GM12875 (cell line): Measurements from ENCODE around the gene WNT9A.

Source experiments
- H3K4me3 ChIP-seq: one replicate; pipeline ENCODE4 v1.5.1; 2011; ENCODE audit warnings: low read depth, low read length, control low read depth
- TF ChIP-seq, protein P1 (sequence below): IDR thresholded peaks from 2 replicates; pipeline ENCODE4 v1.5.1; 2011; ENCODE audit warnings: low read depth, mild to moderate bottlenecking, control low read depth, inconsistent platforms, low read length, moderate library complexity, borderline replicate concordance; ENCODE audit not compliant: insufficient read depth

WNT9A gene

DNA sequence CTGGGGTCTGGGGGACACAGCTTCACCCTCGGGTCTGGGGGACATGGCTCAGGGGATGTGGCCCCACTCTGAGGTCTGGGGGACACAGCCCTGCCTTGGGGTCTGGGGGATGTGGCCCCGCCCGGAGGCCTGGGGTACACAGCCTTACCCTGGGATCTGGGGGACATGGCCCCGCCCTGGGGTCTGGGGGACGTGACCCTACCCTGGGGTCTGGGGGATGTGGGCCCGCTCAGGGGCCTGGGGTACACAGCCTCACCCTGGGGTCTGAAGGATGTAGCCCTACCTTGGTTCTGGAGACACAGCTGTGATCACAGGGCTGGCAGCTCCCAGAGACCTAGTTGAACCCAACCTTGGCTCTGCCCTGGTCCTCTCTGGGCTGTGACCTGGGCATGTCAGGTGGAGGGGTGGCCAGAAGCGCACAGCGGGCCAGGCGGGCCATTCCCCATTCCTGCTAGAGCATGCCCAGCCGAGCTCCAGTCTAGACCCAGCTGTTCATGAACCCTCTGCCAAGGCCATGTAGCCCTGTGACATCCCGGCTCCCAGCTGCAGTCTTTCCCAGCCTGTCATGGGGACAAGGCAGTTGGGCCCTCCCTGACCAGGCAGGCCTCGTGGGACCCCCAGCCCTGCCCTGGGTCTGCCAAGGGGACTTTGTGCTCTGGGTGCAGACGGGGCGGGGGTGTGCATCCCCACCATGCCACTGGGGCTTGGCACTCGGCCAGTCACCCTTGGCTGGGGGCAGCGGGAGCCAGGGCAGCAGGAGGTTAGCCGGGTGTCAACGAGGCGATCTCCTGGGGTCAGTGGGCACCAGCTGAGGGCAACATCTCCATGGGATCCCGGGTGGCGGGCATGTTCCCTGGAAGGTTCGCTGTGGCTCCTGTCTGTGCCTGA is 43.9 kb downstream of the WNT9A start:
- no peak overlapping the region for H3K4me3 ChIP-seq

DNA sequence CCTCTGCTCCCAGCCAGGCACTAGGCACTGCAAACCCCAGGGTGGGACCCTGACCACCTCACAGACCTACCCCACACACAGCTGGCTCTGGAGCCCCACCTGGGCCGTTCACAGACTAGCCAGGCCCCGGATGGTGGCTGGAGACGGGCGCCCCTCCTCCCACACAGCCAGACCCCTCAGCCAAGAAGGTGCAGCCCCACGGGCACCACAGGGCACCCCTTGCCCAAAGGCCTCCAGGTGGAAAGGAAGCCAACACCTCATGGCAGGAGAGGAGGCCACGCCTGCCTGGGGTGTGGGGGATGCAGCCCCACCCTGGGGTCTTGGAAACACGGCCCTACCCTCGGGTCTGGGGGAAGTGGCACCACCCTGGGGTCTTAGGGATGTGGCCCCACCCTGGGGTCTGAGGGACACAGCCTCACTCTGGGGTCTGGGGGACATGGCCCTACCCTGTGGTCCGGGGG is 44.6 kb downstream of the WNT9A start:
- TF ChIP-seq, protein P1, sequence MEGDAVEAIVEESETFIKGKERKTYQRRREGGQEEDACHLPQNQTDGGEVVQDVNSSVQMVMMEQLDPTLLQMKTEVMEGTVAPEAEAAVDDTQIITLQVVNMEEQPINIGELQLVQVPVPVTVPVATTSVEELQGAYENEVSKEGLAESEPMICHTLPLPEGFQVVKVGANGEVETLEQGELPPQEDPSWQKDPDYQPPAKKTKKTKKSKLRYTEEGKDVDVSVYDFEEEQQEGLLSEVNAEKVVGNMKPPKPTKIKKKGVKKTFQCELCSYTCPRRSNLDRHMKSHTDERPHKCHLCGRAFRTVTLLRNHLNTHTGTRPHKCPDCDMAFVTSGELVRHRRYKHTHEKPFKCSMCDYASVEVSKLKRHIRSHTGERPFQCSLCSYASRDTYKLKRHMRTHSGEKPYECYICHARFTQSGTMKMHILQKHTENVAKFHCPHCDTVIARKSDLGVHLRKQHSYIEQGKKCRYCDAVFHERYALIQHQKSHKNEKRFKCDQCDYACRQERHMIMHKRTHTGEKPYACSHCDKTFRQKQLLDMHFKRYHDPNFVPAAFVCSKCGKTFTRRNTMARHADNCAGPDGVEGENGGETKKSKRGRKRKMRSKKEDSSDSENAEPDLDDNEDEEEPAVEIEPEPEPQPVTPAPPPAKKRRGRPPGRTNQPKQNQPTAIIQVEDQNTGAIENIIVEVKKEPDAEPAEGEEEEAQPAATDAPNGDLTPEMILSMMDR: no peak
- no peak overlapping the region for H3K4me3 ChIP-seq

More for the DNA sequence above, 43.9 kb downstream of the WNT9A start:
- TF ChIP-seq, protein P1: no peak

DNA sequence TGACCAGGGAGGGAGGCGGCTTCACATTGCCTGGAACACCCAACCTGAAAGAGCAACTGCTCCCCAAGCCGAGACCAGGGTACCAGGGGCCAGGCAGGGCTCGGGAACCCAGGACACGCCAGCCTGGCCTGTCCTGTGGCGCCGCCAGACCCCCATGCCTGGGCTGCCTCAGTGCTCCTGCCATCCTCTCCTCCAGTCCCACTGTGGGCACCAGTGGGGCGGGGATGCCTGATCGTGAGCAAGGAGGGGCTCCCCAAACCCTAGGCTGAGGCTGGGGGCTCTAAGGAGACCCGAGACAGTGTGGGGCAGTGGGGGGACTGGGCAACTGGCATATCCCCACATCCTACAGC is 45.1 kb downstream of the WNT9A start:
- no peak overlapping the region for H3K4me3 ChIP-seq
- TF ChIP-seq, protein P1: no peak

DNA sequence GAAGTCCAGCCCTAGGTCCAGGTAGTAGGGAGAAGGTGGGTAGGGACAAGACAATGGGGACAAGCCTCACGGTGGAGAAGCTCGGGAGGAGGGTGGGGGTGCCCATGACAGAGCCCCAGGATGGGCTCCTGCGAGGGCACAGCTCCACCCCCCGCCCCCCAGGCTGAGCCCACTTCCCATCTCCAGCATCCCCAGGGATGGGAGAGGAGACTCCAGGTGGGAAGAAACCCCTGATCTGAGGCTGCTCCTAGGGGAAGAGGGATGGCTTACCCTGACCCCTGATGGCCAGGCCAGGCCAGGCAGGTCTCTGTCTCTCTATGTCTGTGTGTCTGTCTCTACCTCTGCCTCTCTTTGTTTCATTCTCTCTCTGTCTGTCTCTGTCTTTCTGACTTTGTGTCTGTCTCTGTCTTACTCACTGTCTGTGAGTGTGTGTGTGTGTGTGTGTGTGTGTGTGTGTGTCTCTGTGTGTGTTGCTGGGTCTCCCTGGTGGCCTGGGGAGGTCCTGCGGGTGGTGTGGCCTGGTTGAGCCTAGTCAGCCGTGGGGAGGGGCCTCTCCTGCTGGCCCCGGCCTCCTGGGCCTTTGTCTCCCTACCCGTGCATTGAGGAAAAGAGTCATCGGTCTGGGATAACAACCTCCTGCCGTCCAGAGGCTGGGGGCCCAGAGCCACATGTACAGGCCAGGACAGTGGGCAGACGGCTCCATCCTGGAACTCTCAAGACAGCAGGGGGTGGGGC is 45.7 kb downstream of the WNT9A start:
- TF ChIP-seq, protein P1: no peak

DNA sequence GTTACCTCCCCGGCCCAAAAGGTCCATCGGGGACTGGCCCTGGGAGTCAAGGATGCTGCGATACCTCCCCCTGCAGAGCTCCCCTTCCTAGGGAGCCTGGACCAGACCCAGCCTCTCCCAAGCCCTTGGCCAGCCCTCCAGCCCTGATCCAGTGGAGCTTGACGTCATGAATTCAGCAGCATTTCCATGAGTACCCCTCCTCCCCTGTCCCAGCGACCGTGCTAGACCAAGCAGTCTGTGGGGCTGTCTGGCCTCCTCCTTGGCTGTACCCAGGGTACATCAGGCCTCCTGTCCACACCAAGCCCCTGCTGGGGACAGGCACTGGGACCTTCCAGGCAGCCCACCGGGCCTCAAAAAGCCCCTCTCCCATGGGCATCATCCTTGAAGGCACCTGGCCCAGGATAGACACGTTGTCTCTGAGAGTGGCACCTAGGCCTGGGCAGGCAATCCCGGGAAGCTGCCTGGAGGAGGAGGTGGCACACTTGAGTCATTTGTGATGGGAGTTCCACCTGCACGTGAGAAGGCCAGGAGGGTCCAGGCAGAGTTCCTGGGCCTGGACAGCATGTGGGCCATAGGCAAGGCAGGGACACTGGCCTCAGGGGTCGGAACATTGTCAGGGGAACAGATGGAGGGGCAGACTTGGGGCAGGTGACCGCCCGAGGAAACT is 46.4 kb downstream of the WNT9A start:
- no peak overlapping the region for H3K4me3 ChIP-seq
- TF ChIP-seq, protein P1: no peak

More for the DNA sequence above, 45.7 kb downstream of the WNT9A start:
- H3K4me3 ChIP-seq: no peak overlapping the region

DNA sequence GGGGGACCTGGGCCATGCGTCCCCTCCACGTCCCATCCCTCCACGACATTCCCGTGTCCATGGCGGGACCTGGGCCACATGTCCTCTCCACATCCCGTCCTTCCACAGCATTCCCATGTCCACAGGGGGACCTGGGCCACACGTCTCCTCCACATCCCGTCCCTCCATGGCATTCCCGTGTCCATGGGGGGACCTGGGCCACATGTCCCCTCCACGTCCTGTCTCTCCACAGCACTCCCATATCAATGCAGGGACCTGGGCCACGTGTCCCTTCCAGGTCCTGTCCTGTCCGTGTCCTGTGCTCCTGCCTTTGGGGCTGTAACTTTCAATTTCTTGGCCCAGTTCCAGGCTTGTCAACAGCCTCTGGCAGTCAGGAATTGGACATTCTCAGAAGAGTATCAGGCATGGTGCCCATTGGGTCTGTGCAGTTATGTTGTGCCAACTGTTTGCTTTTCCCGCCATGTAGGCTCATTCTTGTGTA is 47.1 kb downstream of the WNT9A start:
- no peak overlapping the region for H3K4me3 ChIP-seq
- TF ChIP-seq, protein P1: no peak
